Ovary (tissue), 9 donors: ENCODE data around the gene SEH1L. TPM values are rescaled to one million over a fixed set of nuclear protein-coding genes. Genes with fewer than 3 reads are reported as not detected.

Experiments used
- DNase-seq, 5 donors: peaks; one replicate each; pipeline ENCODE4 v3.0.0-alpha.2; 2019 to 2020
- H3K27ac ChIP-seq, 2 donors: fragments of 200-600 bp; one replicate each; pipeline versions ENCODE4 v1.5.1 to v1.8.0; 2019 to 2022
- H3K27me3 ChIP-seq: fragments of 200-600 bp; one replicate; pipeline ENCODE4 v1.8.0; 2022
- H3K36me3 ChIP-seq: fragments of 200-600 bp; sonication (generic); one replicate; pipeline ENCODE4 v1.5.1; 2019
- H3K4me1 ChIP-seq: one replicate; pipeline ENCODE4 v1.8.1; 2013; ENCODE audit warnings: mild to moderate bottlenecking, moderate library complexity; ENCODE audit not compliant: insufficient read depth
- H3K4me3 ChIP-seq: fragments of 200-600 bp; sonication (generic); one replicate; pipeline ENCODE4 v1.5.1; 2017
- H3K9me3 ChIP-seq, 2 donors: fragments of 200-600 bp in 1 of 2; sonication (generic) in 1 of 2; one replicate each; pipeline versions ENCODE4 v1.5.1 to v1.8.1; 2013 to 2019; ENCODE audit warnings: mild to moderate bottlenecking in 1 of 2, moderate library complexity in 1 of 2
- EP300 ChIP-seq: sonication (generic); formaldehyde crosslinking; IDR thresholded peaks from one replicate; pipeline ENCODE4 v1.6.1; 2017; ENCODE audit warnings: antibody characterized with exemption
- POLR2A ChIP-seq: fragments of 450-650 bp; IDR thresholded peaks from one replicate; pipeline ENCODE4 v1.6.1; 2017; ENCODE audit warnings: antibody characterized with exemption, mild to moderate bottlenecking, moderate library complexity
- WGBS, 3 donors: extraction: QIAGEN DNeasy Blood & Tissue Kit in 1 of 3; methylation state at CpG; one replicate each; pipeline versions ENCODE4 v1.1.5 to v1.1.7; 2013 to 2017; 5-methylcytosine and 5-hydroxymethylcytosine counted together
- intact Hi-C, 4 donors: fragments of 100-400 bp; cut with DNase I; formaldehyde crosslinking; loops; one replicate each; pipeline versions ENCODE4 v1.11.0 to v1.15.1; 2022 to 2023
- polyA plus RNA-seq, 2 donors: library from polyadenylated mRNA; stranded (reverse); fragments of 200-250 nt in 1 of 2; fragments of 350-450 nt in 1 of 2; fragmentation: Illumina TruSeq in 1 of 2; extraction: RNeasy Lipid Tissue Mini Kit (QIAGEN cat#74804) in 1 of 2; gene quantifications; one replicate each; pipeline ENCODE4 v1.2.3, GENCODE V29; 2013 to 2014
- total RNA-seq, 7 donors: library from RNA; depleted of rRNA in 2 of 7; stranded (reverse); fragments of >200 nt in 2 of 7; fragmentation: NEBNext Ultra II Directional in 3 of 7; extraction: Animal tissue kit (Norgen Biotek cat#: 25700) in 3 of 7; gene quantifications; one replicate each; pipeline versions ENCODE4 v1.1.0 to v1.2.4, GENCODE V29; 2016 to 2023
- TF ChIP-seq, protein P1 (sequence below), 3 donors: fragments of 450-650 bp in 2 of 3; fragments of 200-600 bp in 1 of 3; IDR thresholded peaks; one replicate each; pipeline versions ENCODE4 v1.5.1 to v1.8.0; 2016 to 2022; ENCODE audit warnings: antibody characterized with exemption in 3 of 3, mild to moderate bottlenecking in 1 of 3
- donor health status: DM: no; HTN: no; CAD: no; lungs with moderate emphysema.
- donor health status: DM: no; HTN: no; CAD: no.
- donor health status: Bipolar disorder and iron deficiency.
- donor health status: DM: yes; HTN: yes; CAD: no.
- donor health status: DM: no; HTN: no; CAD: no.
- donor health status: DM: yes; HTN: yes; CAD: no.

Gene SEH1L
- total and polyA plus RNA-seq, 9 donors = 12.3 to 56.1 (median 35.7) TPM

DNA sequence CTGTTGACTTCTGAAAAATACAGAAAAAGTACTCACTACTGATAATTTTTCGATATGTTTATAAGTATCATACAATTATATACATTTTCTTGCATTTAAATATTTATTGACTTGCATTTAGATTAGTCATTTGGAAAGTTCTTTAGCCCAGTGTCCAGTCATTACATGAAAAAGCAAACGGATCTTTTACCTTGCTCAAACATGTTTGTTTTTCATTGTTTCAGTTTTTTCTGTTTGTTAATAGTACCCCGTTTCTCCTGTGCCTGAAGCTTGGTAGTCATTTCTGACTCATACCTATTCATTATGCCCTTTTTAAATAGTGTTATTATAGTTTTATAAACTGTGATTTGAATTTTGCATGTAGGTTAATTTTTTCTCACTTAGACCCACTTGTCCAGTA, 71.5 kb downstream of the SEH1L start:
- no peak for TF ChIP-seq POLR2A
- Histone ChIP-seq H3K36me3 (no peaks in the 10 kb centered on the region), H3K27ac (no peak overlapping the region), H3K4me1 (no peaks in the 10 kb centered on the region), H3K9me3 (no peaks in the 10 kb centered on the region), H3K27me3 (no peaks in the 10 kb centered on the region), H3K4me3 (no peak overlapping the region)
- intact Hi-C loops = loop anchor here in 1 of 4 donors (10.0 kb wide), 1 partner anchor 116 kb away; no protein-coding TSS in a partner anchor
- no peak for DNase-seq
- WGBS, 3 donors = 75 to 84% (median 79%) methylated on average over 3 of the region's 3 CpGs

DNA sequence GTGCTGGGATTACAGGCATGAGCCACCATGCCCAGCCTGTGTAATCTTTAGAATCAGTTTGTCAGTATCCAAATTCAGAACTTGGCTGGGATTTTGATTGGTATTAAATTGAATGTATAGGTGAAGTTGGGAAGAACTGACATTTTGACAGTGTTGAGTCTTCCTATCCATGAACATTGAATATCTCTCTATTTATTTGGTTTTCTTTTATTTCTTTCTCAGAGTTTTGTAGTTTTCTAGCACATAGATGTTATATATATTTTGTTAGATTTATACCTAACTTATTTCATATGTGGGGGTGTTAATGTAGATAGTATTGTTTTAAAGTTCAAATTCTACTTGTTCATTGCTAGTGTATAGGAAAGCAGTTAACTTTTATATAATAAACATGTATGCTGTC, 74.8 kb downstream of the SEH1L start:
- H3K36me3 ChIP-seq = no peaks in the 10 kb centered on the region
- DNase-seq = no peak

DNA sequence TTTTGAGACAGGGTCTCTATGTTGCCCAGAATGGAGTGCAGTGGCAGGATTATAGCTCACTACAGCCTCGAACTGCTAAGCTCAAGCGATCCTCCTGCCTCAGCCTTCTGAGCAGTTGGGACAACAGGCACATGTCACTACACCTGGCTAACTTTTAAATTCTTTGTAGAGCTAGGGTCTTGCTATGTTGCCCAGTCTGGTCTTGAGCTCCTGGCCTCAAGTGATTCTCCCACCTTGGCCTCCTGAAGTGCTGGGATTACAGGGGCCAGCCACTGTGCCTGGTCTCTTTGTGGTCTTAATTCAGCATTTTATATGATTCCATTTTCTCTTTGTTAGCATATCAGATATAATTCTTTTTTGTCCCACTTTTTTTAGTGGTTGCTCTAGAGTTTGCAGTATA, 77.4 kb downstream of the SEH1L start:
- WGBS, 3 donors = 97 to 98% (median 98%) methylated on average over 2 of the region's 2 CpGs
- intact Hi-C loops = no loop called here
- Histone ChIP-seq H3K4me1 (no peaks in the 10 kb centered on the region), H3K27ac (no peak overlapping the region), H3K27me3 (no peaks in the 10 kb centered on the region), H3K36me3 (no peaks in the 10 kb centered on the region), H3K9me3 (no peaks in the 10 kb centered on the region), H3K4me3 (no peak overlapping the region)
- DNase-seq = no peak
- TF ChIP-seq, protein P1, sequence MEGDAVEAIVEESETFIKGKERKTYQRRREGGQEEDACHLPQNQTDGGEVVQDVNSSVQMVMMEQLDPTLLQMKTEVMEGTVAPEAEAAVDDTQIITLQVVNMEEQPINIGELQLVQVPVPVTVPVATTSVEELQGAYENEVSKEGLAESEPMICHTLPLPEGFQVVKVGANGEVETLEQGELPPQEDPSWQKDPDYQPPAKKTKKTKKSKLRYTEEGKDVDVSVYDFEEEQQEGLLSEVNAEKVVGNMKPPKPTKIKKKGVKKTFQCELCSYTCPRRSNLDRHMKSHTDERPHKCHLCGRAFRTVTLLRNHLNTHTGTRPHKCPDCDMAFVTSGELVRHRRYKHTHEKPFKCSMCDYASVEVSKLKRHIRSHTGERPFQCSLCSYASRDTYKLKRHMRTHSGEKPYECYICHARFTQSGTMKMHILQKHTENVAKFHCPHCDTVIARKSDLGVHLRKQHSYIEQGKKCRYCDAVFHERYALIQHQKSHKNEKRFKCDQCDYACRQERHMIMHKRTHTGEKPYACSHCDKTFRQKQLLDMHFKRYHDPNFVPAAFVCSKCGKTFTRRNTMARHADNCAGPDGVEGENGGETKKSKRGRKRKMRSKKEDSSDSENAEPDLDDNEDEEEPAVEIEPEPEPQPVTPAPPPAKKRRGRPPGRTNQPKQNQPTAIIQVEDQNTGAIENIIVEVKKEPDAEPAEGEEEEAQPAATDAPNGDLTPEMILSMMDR (IDR thresholded peaks at IDR 0.05) = no peak
- TF ChIP-seq EP300 (no peak), POLR2A (no peak)

More for the DNA sequence above, 74.8 kb downstream of the SEH1L start:
- no peak overlapping the region for H3K27ac ChIP-seq
- intact Hi-C loops = no loop called here
- H3K4me3 ChIP-seq = no peak overlapping the region
- no peaks in the 10 kb centered on the region for H3K4me1 ChIP-seq
- H3K9me3 ChIP-seq = no peaks in the 10 kb centered on the region
- no peaks in the 10 kb centered on the region for H3K27me3 ChIP-seq
- no peak for TF ChIP-seq EP300
- TF ChIP-seq, protein P1 (IDR thresholded peaks at IDR 0.05) = no peak
- TF ChIP-seq POLR2A = no peak

DNA sequence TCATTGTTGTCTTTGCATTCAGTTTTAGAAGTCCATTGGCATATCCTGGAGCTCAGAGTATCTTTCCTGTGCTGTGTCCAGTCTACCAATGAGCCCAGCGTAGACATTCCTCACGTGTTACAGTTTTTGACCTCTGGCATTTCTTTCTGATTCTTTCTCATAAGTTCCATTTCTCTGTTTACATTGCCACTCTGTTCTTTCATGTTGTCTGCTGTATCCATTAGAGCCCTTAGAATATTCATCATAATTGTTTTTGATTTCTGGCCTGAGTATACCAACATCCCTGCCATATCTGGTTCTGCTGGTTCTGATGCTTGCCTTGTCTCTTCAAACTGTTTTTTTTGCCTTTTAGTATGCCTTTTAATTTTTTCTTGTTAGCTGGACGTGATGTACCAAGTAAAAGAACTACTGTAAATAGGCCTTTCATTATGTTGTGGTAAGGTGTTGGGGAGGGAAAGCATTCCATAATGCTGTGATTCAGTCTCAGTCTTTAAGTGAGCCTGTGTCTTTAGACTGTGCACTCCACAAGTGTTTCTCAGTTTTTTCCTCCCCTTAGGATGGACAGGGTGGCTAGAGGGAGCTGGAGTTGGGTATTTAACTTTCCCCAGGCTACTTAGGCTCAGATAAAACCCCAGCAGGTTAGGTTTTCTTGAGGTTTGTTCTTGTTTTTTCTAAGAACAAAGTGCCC, 78.9 kb downstream of the SEH1L start:
- Histone ChIP-seq H3K27ac (no peak overlapping the region), H3K9me3 (no peaks in the 10 kb centered on the region), H3K36me3 (no peaks in the 10 kb centered on the region), H3K4me3 (no peak overlapping the region), H3K27me3 (no peaks in the 10 kb centered on the region), H3K4me1 (no peaks in the 10 kb centered on the region)
- intact Hi-C loops = no loop called here
- no peak for TF ChIP-seq POLR2A
- no peak for TF ChIP-seq EP300
- TF ChIP-seq, protein P1 (IDR thresholded peaks at IDR 0.05) = no peak
- no peak for DNase-seq
- 73 to 83% (median 81%) methylated on average over 3 of the region's 3 CpGs for WGBS, 3 donors

DNA sequence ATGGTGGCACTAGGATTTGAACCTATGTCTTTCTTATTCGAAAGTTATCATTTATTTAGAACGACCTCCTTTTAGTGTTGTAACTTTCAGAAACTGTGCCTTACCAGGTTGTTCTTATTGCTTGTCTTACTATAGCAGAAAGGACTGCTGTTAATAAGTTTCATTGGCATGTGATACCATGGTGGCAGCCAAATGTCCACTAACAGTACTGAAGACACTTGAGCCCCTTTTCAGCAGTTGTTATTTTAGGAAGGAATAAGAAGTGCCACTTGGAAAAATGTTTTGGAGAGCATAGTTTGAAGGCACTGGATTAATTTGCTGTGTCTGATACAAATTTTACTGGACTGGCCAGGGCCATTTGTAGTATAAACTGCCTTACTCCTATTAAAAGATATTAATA, 81.1 kb downstream of the SEH1L start:
- TF ChIP-seq, protein P1 (IDR thresholded peaks at IDR 0.05) = no peak
- TF ChIP-seq EP300 (no peak), POLR2A (no peak)
- intact Hi-C loops = no loop called here
- WGBS, 3 donors = 93 to 97% (median 96%) methylated on average over 2 of the region's 2 CpGs
- Histone ChIP-seq H3K27me3 (no peaks in the 10 kb centered on the region), H3K4me1 (no peaks in the 10 kb centered on the region), H3K9me3 (no peaks in the 10 kb centered on the region), H3K36me3 (no peaks in the 10 kb centered on the region), H3K27ac (no peak overlapping the region), H3K4me3 (no peak overlapping the region)
- no peak for DNase-seq
